GM12878 (cell line): Measurements from ENCODE around the gene BTBD10. TPM values are rescaled to one million over a fixed set of nuclear protein-coding genes. Genes with fewer than 3 reads are reported as not detected.

Experiments
- ATAC-seq: fragments of 200-7000 bp; cut with Tn5 transposase; 3 replicates; pipeline ENCODE4 v1.9.1; 2020; ENCODE audit warnings: mild to moderate bottlenecking, moderate library complexity
- BruUV-seq: library from RNA; stranded (reverse); fragments of 400-500 nt; replicated peaks from 2 replicates; lab custom pipeline; 2021; lab: Mats Ljungman, UMichigan
- CTCF ChIA-PET: fragments of 300-600 bp; sonication (Branson Sonifier 250); formaldehyde crosslinking; extraction: SDS; loops from one replicate; lab custom pipeline; 2021; ENCODE audit warnings: inconsistent platforms; lab: Yijun Ruan, JAX
- POLR2A ChIA-PET: fragments of 350-600 bp; formaldehyde crosslinking; extraction: SDS; loops from one replicate; lab custom pipeline; 2021; ENCODE audit warnings: inconsistent platforms; lab: Charles Lee
- RAD21 ChIA-PET: fragments of 300-600 bp; sonication (Branson Sonifier 250); formaldehyde crosslinking; loops from one replicate; lab custom pipeline; 2023; ENCODE audit warnings: antibody characterized with exemption; ENCODE audit not compliant: unreplicated experiment; lab: Charles Lee
- SMC1A ChIA-PET: fragments of 300-600 bp; sonication (Branson Sonifier 250); formaldehyde crosslinking; loops from one replicate; lab custom pipeline; 2023; ENCODE audit not compliant: unreplicated experiment, uncharacterized antibody; lab: Charles Lee
- DNase-seq: peaks from one replicate; pipeline ENCODE4 v3.0.0-alpha.2; 2011; ENCODE audit warnings: low read depth, low spot score
- FAIRE-seq: peaks from 3 replicates; lab custom pipeline; 2011; peaks lifted over from hg19 to GRCh38; lab: Jason Lieb, UNC
- H2AFZ ChIP-seq: 2 replicates; pipeline ENCODE4 v1.6.0; 2011; ENCODE audit warnings: low read depth, low read length, control low read depth; ENCODE audit not compliant: control insufficient read depth
- H3K27ac ChIP-seq: 2 replicates; pipeline ENCODE4 v1.5.1; 2011; ENCODE audit warnings: control low read depth; ENCODE audit not compliant: control insufficient read depth, insufficient read depth
- H3K27me3 ChIP-seq, 2 experiments: replicated peaks in 1 of 2; 2 replicates each; pipeline versions ENCODE4 v1.6.0 to v1.6.1; 2011; ENCODE audit warnings: low read length in 1 of 2; ENCODE audit not compliant: control insufficient read depth in 2 of 2, insufficient read depth in 2 of 2
- H3K36me3 ChIP-seq, 2 experiments: 2 replicates each; pipeline ENCODE4 v1.5.1; 2011; ENCODE audit warnings: low read length in 1 of 2; ENCODE audit not compliant: control insufficient read depth in 2 of 2, insufficient read depth in 2 of 2
- H3K4me1 ChIP-seq: 2 replicates; pipeline ENCODE4 v1.6.1; 2011; ENCODE audit warnings: mild to moderate bottlenecking, low read length, moderate library complexity, mixed read lengths; ENCODE audit not compliant: control insufficient read depth, insufficient read depth
- H3K4me2 ChIP-seq: 2 replicates; pipeline ENCODE4 v1.6.0; 2011; ENCODE audit warnings: control low read depth; ENCODE audit not compliant: control insufficient read depth, insufficient read depth
- H3K4me3 ChIP-seq: fragments of 200-600 bp; sonication (generic); 2 replicates; pipeline ENCODE4 v1.5.1; 2016
- H3K79me2 ChIP-seq: 2 replicates; pipeline ENCODE4 v1.6.0; 2011; ENCODE audit warnings: low read length; ENCODE audit not compliant: control insufficient read depth, insufficient read depth
- H3K9ac ChIP-seq: 2 replicates; pipeline ENCODE4 v1.8.0; 2011; ENCODE audit warnings: low read length, control low read depth, mixed read lengths; ENCODE audit not compliant: control insufficient read depth, insufficient read depth
- H3K9me3 ChIP-seq: replicated peaks from 3 replicates; pipeline ENCODE4 v1.5.1; 2011; ENCODE audit warnings: mild to moderate bottlenecking, low read length; ENCODE audit not compliant: control insufficient read depth, insufficient read depth
- H4K20me1 ChIP-seq: 2 replicates; pipeline ENCODE4 v1.6.0; 2011; ENCODE audit not compliant: control insufficient read depth, insufficient read depth
- BACH1 ChIP-seq: fragments of 450-650 bp; IDR thresholded peaks from 2 replicates; pipeline ENCODE4 v1.6.1; 2017; ENCODE audit warnings: mild to moderate bottlenecking, borderline replicate concordance
- BHLHE40 ChIP-seq, 2 experiments: fragments of 450-650 bp in 1 of 2; IDR thresholded peaks; 2 replicates each; pipeline ENCODE4 v1.6.1; 2011 to 2017; ENCODE audit warnings: low read depth in 2 of 2, borderline replicate concordance in 1 of 2, improper control_type of control experiment in 1 of 2, low read length in 1 of 2, mild to moderate bottlenecking in 1 of 2
- FOXM1 ChIP-seq: IDR thresholded peaks from 2 replicates; pipeline ENCODE4 v1.6.1; 2012; ENCODE audit warnings: low read depth, mild to moderate bottlenecking, inconsistent platforms, low read length, moderate library complexity
- RAD21 ChIP-seq: IDR thresholded peaks from 2 replicates; pipeline ENCODE4 v1.6.1; 2011; ENCODE audit warnings: mild to moderate bottlenecking, low read depth, low read length, moderate library complexity; ENCODE audit not compliant: insufficient read depth
- SMC3 ChIP-seq: IDR thresholded peaks from 2 replicates; pipeline ENCODE4 v1.6.1; 2011; ENCODE audit warnings: low read length, improper control_type of control experiment, borderline replicate concordance
- WGBS: methylation state at CpG from one replicate; pipeline ENCODE4 v1.1.6; 2016; ENCODE audit warnings: low lambda C conversion rate; ENCODE audit not compliant: insufficient replicate concordance, insufficient coverage; ENCODE audit errors: missing lambda C conversion rate; 5-methylcytosine and 5-hydroxymethylcytosine counted together
- in situ Hi-C: fragments of 300-500 bp; cut with MboI; formaldehyde crosslinking; loops from 9 replicates; pipeline ENCODE4 v1.14.3; 2018; ENCODE audit warnings: mixed read lengths
- intact Hi-C: fragments of 100-400 bp; cut with micrococcal nuclease; formaldehyde crosslinking; loops from one replicate; pipeline ENCODE4 v1.14.2; 2022; ENCODE audit not compliant: unreplicated experiment
- polyA plus RNA-seq, 11 experiments: library from polyadenylated mRNA; depleted of rRNA in 4 of 11; unstranded in 6 of 11; stranded (reverse) in 5 of 11; fragments of >200 nt; fragmentation: Nextera tagmentation in 4 of 11; fragmentation: Illumina TruSeq in 1 of 11; extraction: Ambion mirVana in 4 of 11; extraction: Trizol in 1 of 11; gene quantifications; 1 replicate in 1 of 11; 2 replicates in 10 of 11; pipeline versions ENCODE4 v1.2.1 to v1.2.3, GENCODE V29; 2011 to 2016; ENCODE audit warnings: inconsistent platforms in 2 of 11, missing spikeins in 2 of 11, low read depth in 1 of 11
- total RNA-seq, 4 experiments: library from RNA; depleted of rRNA in 3 of 4; stranded (reverse); fragments of >200 nt in 3 of 4; fragmentation: Illumina TruSeq in 1 of 4; extraction: Trizol in 1 of 4; gene quantifications; 2 replicates each; pipeline versions ENCODE4 v1.2.1 to v1.2.3, GENCODE V29; 2013 to 2021
- TF ChIP-seq, protein P1 (sequence below), 3 experiments: IDR thresholded peaks in 2 of 3; conservative IDR thresholded peaks in 1 of 3; 2 replicates each; pipeline ENCODE4 v1.5.1; 2011; ENCODE audit warnings: low read depth in 3 of 3, low read length in 3 of 3, mild to moderate bottlenecking in 3 of 3, control low read depth in 2 of 3, moderate library complexity in 2 of 3, inconsistent platforms in 1 of 3, mixed read lengths in 1 of 3; ENCODE audit not compliant: control insufficient read depth in 2 of 3, insufficient read depth in 1 of 3; ENCODE audit errors: extremely low read depth in 1 of 3

BTBD10 gene
- total and polyA plus RNA-seq, 10 of the 15 experiments (the other 5 are each of a cell fraction or from before 2014, with no cell fraction given), result 20.8 to 38.8 (median 26.9) TPM

DNA sequence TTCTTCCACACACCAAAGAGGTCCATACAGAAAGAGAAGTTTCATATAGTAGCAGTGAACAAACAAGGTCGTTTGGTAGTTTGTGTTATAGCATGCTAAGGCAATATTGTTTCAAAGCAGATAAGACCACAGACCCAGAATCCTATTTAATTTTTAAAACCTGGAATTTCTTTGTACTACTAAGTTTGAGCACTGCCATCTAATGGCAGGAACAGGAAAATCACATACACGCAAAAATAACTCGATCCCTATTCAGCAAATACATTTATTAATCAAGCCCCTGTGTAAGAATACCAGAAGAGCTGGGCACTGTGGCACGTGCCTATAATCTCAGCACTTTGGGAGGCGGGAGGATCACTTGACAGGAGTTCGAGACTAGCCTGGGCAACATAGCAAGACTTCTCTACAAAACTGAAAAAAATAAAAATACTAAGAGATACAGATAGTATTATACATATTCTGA is 2.9 kb upstream of the BTBD10 start:
- ChIA-PET POLR2A (no interaction called here), SMC1A (interaction anchor here (1.1 to 4.7 kb wide), 6 partner anchors 15 to 256 kb away, joined by 3 to 18 read pairs (median 8); no protein-coding TSS in a partner anchor), RAD21 (interaction anchor here (1.1 to 3.2 kb wide), 2 partner anchors 12 to 80 kb away, joined by 3 to 10 read pairs; no protein-coding TSS in a partner anchor), CTCF (interaction anchor here (0.6 to 3.8 kb wide), 30 partner anchors 9 to 485 kb away, joined by 3 to 36 read pairs (median 4); no protein-coding TSS in a partner anchor)
- in situ Hi-C loops (no loop called here), intact Hi-C loops (loop anchor here (10.0 kb wide), 1 partner anchor 501 kb away; no protein-coding TSS in a partner anchor)
- H3K27me3 ChIP-seq, result no peaks in the 10 kb centered on the region; a peak in 1 of 4 replicates
- H3K4me2 ChIP-seq, result no peak overlapping the region
- no peak overlapping the region for H3K9ac ChIP-seq
- ATAC-seq (no peak), DNase-seq (no peak), FAIRE-seq (no peak)
- no peak overlapping the region for H3K4me3 ChIP-seq
- H3K36me3 ChIP-seq, result no peaks in the 10 kb centered on the region
- no TSS peak for BruUV-seq
- TF ChIP-seq, protein P1, sequence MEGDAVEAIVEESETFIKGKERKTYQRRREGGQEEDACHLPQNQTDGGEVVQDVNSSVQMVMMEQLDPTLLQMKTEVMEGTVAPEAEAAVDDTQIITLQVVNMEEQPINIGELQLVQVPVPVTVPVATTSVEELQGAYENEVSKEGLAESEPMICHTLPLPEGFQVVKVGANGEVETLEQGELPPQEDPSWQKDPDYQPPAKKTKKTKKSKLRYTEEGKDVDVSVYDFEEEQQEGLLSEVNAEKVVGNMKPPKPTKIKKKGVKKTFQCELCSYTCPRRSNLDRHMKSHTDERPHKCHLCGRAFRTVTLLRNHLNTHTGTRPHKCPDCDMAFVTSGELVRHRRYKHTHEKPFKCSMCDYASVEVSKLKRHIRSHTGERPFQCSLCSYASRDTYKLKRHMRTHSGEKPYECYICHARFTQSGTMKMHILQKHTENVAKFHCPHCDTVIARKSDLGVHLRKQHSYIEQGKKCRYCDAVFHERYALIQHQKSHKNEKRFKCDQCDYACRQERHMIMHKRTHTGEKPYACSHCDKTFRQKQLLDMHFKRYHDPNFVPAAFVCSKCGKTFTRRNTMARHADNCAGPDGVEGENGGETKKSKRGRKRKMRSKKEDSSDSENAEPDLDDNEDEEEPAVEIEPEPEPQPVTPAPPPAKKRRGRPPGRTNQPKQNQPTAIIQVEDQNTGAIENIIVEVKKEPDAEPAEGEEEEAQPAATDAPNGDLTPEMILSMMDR (IDR thresholded peaks at IDR 0.05 in 2 of 3, conservative IDR thresholded peaks at IDR 0.05 in 1 of 3; ENCODE audit: control insufficient read depth in 2 of 3, extremely low read depth in 1 of 3, insufficient read depth in 1 of 3, low read depth in 3 of 3, low read length in 3 of 3), result peak; percentile 46 to 57 (median 51)
- TF ChIP-seq SMC3, result peak; percentile 37; the same call in 1 of the 2 replicates
- no peak for TF ChIP-seq FOXM1
- TF ChIP-seq BHLHE40 (IDR thresholded peaks at IDR 0.05; ENCODE audit: borderline replicate concordance in 1 of 2, low read depth in 2 of 2, low read length in 1 of 2), result peak; percentile 32 to 64; a peak in 2 of 4 replicates
- peak; percentile 41; the same call in 1 of the 2 replicates for TF ChIP-seq RAD21
- TF ChIP-seq BACH1, result no peak
- H3K27ac ChIP-seq, result no peak overlapping the region
- H3K9me3 ChIP-seq, result no peaks in the 10 kb centered on the region
- no peaks in the 10 kb centered on the region for H3K4me1 ChIP-seq
- no peak overlapping the region for H2AFZ ChIP-seq
- peaks cover 19% of the 10 kb centered on the region for H3K79me2 ChIP-seq
- H4K20me1 ChIP-seq, result no peaks in the 10 kb centered on the region
- 3% methylated on average over 6 of the region's 6 CpGs for WGBS
